ENCODE data around the gene TBX6.

TBX6 gene

GRCh38 chr16:30087181-30087898 is 4.4 kb downstream of the TBX6 start:
- DNase-seq = no peak

DNA sequence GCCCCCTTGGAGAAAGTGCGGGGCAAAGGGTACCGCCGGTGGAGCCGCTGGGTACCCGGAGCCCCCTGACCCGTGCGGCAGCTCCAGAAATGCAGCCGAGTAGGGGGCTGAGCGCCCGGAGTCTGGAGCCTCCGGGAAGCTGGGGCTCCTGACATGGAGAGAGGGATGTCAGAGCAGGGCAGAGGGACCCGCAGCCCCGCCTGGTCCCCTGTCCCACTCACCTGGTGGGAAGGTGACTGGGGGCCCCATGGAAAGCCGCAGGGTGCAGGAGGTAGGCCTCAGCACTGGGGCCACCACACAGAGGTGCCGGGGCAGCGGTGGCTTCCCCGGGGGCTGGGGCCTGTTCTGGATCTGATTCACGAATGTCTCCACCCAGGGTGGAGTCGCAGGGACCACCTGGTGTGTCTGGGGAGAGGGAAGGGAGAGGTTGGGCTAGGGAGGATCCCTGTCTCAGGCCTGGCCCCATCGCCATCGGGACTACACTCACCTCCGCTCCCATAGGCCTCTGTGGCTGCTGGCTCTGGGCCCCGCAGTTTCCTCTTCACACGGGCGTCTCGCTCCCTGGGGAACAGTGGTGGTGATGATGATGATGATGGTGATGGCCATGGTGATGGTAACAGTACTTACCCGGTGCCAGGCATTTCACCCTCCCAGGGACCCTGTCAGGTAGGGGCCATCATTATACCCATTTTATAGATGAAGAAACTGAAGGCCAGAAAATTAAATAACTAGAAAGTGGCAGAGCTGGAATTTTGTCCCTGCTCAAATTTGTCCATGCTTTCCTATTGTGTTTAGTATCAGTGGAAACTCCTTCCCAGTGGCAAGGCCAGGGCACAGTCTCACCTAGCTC is 5.2 kb downstream of the TBX6 start:
- no peak for DNase-seq

DNA sequence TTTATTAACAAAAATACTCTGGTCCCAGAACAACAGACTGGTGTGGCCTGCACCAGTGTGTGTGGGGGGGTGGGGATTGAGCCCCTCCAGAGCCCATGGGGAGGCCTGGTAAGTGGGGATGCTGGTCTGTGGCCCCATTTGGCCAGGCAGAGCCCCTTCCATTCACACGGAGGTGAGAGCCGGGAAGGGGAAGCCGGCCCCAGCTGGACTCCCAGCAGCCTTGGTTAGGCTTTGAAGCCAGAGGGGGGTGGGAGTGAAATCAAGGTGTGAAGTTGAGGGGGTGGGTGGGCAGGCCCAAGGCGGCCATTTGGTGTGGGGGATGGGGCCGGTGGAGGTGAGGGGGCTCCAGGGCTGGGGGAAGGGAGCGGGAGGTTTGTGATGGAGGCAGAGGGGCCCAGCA is 5.9 kb downstream of the TBX6 start:
- DNase-seq = no peak

- no peak for DNase-seq
These were observed 6.5 kb downstream of the TBX6 start for GRCh38 chr16:30085247-30085646.

DNA sequence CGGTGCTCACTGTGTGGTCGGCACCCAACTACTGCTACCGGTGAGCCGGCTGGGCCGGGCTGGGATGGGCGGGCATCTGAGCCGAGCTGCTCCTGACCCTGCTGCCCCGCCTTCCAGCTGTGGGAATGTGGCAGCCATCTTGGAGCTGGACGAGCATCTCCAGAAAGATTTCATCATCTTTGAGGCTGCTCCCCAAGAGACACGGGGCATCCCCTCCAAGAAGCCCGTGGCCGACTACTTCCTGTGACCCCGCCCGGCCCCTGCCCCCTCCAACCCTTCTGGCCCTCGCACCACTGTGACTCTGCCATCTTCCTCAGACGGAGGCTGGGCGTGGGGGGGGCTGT is 6.9 kb downstream of the TBX6 start:
- no peak for DNase-seq

DNA sequence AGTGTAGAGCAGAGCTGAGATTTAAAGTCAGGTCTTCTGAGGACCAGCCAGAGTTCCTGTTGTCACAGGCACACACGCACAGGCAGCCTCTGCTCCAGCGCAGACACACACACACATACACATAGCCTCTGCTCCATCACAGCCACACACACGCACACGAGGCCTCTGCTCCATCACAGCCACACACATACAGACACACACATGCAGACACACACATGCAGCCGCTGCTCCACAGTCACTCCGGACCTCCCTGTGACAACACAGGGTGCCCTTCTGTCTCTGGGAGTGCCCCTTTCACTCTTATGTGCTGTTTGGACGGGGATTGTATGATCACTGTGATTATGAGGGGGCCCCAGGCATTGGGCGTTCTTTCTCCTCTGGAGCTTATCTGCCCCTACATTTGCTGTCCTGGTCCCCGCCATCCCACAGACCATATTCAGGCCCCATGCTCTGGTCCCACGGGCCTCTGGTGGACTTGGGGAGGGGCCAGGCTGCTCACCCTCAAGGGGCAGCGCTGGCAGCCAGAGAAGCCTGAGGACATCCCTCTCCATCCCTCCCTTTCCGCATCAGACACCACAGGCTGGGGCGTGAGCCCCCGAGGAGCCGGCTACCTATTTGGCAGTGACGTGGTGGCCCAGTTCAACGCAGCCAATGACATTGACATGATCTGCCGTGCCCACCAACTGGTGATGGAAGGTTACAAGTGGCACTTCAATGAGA is 7.5 kb downstream of the TBX6 start:
- no peak for DNase-seq

GRCh38 chr16:30083216-30084055 is 8.3 kb downstream of the TBX6 start:
- no peak for DNase-seq

GRCh38 chr16:30082545-30083090 is 9.1 kb downstream of the TBX6 start:
- DNase-seq = no peak

- DNase-seq = no peak
These were observed 12.2 kb downstream of the TBX6 start for GRCh38 chr16:30079480-30079879.

GRCh38 chr16:30078744-30079143 is 13.0 kb downstream of the TBX6 start:
- no peak for DNase-seq

DNA sequence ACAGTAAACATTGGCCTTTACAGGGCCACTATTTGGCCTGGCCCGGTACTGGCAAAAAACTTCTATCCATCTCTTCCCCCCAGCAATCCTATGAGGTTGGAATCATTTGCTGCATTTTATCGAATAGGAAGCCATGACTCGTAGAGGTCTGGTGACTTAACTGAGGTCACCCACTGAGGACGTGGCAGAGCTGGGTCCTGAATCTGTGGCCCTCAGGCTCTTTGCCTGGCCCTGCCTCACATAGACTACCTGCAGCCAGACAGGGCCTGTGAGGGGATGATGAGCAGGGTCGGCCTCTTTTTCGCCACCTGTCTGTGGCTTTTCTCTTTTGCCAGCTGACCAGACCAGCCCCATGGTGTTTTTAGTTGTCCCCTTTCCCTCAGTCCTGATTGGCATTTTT is 14.1 kb downstream of the TBX6 start:
- DNase-seq = no peak

GRCh38 chr16:30076276-30076791 is 15.4 kb downstream of the TBX6 start:
- peak in 1 of 51 donors; percentile 13 for DNase-seq

GRCh38 chr16:30075503-30076275 is 16.0 kb downstream of the TBX6 start, which contains the start of gene PPP4C:
Gene PPP4C (plus strand): TSS chr16:30075994. CDS start chr16:30076378, 384 bp downstream.
- peak in 50 of 51 donors; percentile 7 to 91 (median 76) for DNase-seq

- DNase-seq = no peak
These were observed 21.2 kb downstream of the TBX6 start for GRCh38 chr16:30070490-30070889.

- peak in 30 of 51 donors; percentile 15 to 70 (median 34) for DNase-seq
These were observed 21.9 kb downstream of the TBX6 start for GRCh38 chr16:30069611-30070462.

GRCh38 chr16:30068750-30069610 is 22.7 kb downstream of the TBX6 start:
- DNase-seq = no peak

- DNase-seq = no peak
These were observed 23.4 kb downstream of the TBX6 start for GRCh38 chr16:30068333-30068732.

DNA sequence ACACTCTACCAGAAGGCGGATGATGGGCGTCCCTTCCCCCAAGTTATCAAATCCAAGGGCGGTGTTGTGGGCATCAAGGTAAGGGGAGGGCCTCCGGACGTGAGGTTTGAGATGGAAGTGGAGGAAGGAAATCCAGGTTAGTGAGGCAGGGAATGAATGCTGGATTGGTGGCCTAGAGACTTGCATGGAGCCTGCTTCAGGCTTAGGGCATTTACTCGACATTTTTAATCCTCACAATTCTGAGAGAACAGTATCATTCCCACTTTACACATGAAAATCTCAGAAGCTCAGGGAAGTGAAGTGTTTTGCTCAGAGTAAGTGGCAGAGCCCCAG is 24.2 kb downstream of the TBX6 start:
- DNase-seq = no peak
